ENCODE measurements around the gene LSMEM2. TPM values are rescaled to one million over a fixed set of nuclear protein-coding genes. Genes with fewer than 3 reads are reported as not detected.

Gene LSMEM2
- total and polyA plus RNA-seq, 9 of the 15 experiments (the other 6 are each of a cell fraction or from before 2014, with no cell fraction given): not detected

GRCh38 chr3:50237754-50238548 lies 40.9 kb upstream of the LSMEM2 start (continued):
- TF ChIP-seq FOXO4 (CRISPR knock-in tag; IDR thresholded peaks at IDR 0.05) (no peak), SRSF7 (optimal IDR thresholded peaks at IDR 0.05; ENCODE audit: low read depth, low read length) (no peak), JUNB (CRISPR knock-in tag; conservative IDR thresholded peaks at IDR 0.05) (no peak), SAP30 (IDR thresholded peaks at IDR 0.05; ENCODE audit: borderline replicate concordance, insufficient read depth, low read depth, low read length, poor library complexity, severe bottlenecking) (peak; percentile 58), SMC3 (conservative IDR thresholded peaks at IDR 0.05; ENCODE audit: insufficient read depth, low read depth, low read length) (no peak), PML (IDR thresholded peaks at IDR 0.05; ENCODE audit: low read length) (no peak), ZBTB12 (CRISPR knock-in tag; IDR thresholded peaks at IDR 0.05) (no peak), ILF3 (IDR thresholded peaks at IDR 0.05; ENCODE audit: borderline replicate concordance) (no peak)
- TF ChIP-seq, protein P1, sequence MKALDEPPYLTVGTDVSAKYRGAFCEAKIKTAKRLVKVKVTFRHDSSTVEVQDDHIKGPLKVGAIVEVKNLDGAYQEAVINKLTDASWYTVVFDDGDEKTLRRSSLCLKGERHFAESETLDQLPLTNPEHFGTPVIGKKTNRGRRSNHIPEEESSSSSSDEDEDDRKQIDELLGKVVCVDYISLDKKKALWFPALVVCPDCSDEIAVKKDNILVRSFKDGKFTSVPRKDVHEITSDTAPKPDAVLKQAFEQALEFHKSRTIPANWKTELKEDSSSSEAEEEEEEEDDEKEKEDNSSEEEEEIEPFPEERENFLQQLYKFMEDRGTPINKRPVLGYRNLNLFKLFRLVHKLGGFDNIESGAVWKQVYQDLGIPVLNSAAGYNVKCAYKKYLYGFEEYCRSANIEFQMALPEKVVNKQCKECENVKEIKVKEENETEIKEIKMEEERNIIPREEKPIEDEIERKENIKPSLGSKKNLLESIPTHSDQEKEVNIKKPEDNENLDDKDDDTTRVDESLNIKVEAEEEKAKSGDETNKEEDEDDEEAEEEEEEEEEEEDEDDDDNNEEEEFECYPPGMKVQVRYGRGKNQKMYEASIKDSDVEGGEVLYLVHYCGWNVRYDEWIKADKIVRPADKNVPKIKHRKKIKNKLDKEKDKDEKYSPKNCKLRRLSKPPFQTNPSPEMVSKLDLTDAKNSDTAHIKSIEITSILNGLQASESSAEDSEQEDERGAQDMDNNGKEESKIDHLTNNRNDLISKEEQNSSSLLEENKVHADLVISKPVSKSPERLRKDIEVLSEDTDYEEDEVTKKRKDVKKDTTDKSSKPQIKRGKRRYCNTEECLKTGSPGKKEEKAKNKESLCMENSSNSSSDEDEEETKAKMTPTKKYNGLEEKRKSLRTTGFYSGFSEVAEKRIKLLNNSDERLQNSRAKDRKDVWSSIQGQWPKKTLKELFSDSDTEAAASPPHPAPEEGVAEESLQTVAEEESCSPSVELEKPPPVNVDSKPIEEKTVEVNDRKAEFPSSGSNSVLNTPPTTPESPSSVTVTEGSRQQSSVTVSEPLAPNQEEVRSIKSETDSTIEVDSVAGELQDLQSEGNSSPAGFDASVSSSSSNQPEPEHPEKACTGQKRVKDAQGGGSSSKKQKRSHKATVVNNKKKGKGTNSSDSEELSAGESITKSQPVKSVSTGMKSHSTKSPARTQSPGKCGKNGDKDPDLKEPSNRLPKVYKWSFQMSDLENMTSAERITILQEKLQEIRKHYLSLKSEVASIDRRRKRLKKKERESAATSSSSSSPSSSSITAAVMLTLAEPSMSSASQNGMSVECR (CRISPR knock-in tag; IDR thresholded peaks at IDR 0.05): peak; percentile 49
- TF ChIP-seq, protein P2, sequence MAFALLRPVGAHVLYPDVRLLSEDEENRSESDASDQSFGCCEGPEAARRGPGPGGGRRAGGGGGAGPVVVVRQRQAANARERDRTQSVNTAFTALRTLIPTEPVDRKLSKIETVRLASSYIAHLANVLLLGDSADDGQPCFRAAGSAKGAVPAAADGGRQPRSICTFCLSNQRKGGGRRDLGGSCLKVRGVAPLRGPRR (CRISPR knock-in tag; IDR thresholded peaks at IDR 0.05): no peak
- TF ChIP-seq, protein P3, sequence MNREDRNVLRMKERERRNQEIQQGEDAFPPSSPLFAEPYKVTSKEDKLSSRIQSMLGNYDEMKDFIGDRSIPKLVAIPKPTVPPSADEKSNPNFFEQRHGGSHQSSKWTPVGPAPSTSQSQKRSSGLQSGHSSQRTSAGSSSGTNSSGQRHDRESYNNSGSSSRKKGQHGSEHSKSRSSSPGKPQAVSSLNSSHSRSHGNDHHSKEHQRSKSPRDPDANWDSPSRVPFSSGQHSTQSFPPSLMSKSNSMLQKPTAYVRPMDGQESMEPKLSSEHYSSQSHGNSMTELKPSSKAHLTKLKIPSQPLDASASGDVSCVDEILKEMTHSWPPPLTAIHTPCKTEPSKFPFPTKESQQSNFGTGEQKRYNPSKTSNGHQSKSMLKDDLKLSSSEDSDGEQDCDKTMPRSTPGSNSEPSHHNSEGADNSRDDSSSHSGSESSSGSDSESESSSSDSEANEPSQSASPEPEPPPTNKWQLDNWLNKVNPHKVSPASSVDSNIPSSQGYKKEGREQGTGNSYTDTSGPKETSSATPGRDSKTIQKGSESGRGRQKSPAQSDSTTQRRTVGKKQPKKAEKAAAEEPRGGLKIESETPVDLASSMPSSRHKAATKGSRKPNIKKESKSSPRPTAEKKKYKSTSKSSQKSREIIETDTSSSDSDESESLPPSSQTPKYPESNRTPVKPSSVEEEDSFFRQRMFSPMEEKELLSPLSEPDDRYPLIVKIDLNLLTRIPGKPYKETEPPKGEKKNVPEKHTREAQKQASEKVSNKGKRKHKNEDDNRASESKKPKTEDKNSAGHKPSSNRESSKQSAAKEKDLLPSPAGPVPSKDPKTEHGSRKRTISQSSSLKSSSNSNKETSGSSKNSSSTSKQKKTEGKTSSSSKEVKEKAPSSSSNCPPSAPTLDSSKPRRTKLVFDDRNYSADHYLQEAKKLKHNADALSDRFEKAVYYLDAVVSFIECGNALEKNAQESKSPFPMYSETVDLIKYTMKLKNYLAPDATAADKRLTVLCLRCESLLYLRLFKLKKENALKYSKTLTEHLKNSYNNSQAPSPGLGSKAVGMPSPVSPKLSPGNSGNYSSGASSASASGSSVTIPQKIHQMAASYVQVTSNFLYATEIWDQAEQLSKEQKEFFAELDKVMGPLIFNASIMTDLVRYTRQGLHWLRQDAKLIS (CRISPR knock-in tag; IDR thresholded peaks at IDR 0.05): no peak
